BE2C (cell line): ENCODE data around the gene PDHB.

Experiments
- DNase-seq: peaks from one replicate; pipeline ENCODE4 v3.0.0-alpha.2; 2020
- H3K27me3 ChIP-seq: fragments of 250-450 bp; sonication (Bioruptor Pico); 2 replicates; pipeline ENCODE4 v1.5.1; 2020; ENCODE audit warnings: mild to moderate bottlenecking
- H3K36me3 ChIP-seq: fragments of 250-450 bp; sonication (Bioruptor Pico); 2 replicates; pipeline ENCODE4 v1.5.1; 2020; ENCODE audit warnings: mild to moderate bottlenecking
- H3K4me1 ChIP-seq: fragments of 250-450 bp; sonication (Bioruptor Pico); 2 replicates; pipeline ENCODE4 v1.5.1; 2020
- H3K4me3 ChIP-seq: 2 replicates; pipeline ENCODE4 v1.5.1; 2011; ENCODE audit warnings: low read depth, low read length
- H3K9me3 ChIP-seq: fragments of 250-450 bp; sonication (Bioruptor Pico); 2 replicates; pipeline ENCODE4 v1.5.1; 2020
- CTCF ChIP-seq: IDR thresholded peaks from 2 replicates; pipeline ENCODE4 v1.5.1; 2012; ENCODE audit warnings: mild to moderate bottlenecking, low read depth, low read length

The PDHB gene

GRCh38 chr3:58398669-58399333 lies 34.8 kb downstream of the PDHB start:
- no peak for TF ChIP-seq CTCF
- H3K4me3 ChIP-seq = no peak overlapping the region
- DNase-seq = no peak
- no peaks in the 10 kb centered on the region for H3K9me3 ChIP-seq
- no peaks in the 10 kb centered on the region for H3K4me1 ChIP-seq
- H3K36me3 ChIP-seq = no peaks in the 10 kb centered on the region
- H3K27me3 ChIP-seq = no peaks in the 10 kb centered on the region

DNA sequence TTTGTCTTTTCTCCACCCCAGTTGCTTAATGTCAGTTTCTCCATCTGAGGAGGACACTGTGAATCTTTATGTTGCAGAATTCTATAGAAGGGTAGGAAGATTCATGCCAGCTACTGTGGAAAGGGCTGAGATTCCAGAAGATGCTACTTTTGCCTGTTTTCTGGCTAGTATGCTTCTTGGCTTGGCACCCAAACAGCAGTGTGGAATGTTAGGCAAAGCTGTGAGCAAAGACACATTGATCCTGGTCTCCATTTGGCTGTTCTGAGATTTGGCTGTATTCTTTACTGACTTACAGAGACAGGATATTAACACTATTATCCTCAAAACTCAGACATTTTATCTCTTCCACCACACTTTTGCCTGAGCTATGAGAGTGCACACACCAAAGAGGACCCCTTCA lies 39.3 kb downstream of the PDHB start:
- H3K27me3 ChIP-seq = no peaks in the 10 kb centered on the region
- no peak overlapping the region for H3K4me3 ChIP-seq
- H3K4me1 ChIP-seq = no peaks in the 10 kb centered on the region
- H3K36me3 ChIP-seq = no peaks in the 10 kb centered on the region
- DNase-seq = no peak
- no peaks in the 10 kb centered on the region for H3K9me3 ChIP-seq
- TF ChIP-seq CTCF = no peak

DNA sequence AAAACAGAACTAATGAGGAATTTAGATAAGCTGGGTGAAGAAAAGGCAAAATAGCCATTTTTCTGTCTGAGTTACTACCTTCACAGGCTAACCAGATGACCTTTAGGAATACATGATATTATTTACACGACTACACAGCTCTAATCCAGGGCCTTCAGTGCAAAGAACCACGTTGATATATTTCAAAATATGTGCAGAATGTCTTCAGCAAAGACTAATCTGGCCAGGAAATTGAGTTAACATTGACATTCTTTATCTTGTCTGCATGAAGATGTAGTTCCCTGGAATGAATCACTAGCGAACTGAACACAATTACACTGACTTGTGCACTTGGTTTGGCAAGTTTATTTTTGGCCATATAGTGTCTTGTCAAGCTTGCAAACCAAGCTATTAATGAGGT lies 41.5 kb downstream of the PDHB start:
- Histone ChIP-seq H3K4me1 (no peaks in the 10 kb centered on the region), H3K4me3 (no peak overlapping the region), H3K27me3 (no peaks in the 10 kb centered on the region), H3K36me3 (no peaks in the 10 kb centered on the region), H3K9me3 (no peaks in the 10 kb centered on the region)
- no peak for DNase-seq
- TF ChIP-seq CTCF = no peak

DNA sequence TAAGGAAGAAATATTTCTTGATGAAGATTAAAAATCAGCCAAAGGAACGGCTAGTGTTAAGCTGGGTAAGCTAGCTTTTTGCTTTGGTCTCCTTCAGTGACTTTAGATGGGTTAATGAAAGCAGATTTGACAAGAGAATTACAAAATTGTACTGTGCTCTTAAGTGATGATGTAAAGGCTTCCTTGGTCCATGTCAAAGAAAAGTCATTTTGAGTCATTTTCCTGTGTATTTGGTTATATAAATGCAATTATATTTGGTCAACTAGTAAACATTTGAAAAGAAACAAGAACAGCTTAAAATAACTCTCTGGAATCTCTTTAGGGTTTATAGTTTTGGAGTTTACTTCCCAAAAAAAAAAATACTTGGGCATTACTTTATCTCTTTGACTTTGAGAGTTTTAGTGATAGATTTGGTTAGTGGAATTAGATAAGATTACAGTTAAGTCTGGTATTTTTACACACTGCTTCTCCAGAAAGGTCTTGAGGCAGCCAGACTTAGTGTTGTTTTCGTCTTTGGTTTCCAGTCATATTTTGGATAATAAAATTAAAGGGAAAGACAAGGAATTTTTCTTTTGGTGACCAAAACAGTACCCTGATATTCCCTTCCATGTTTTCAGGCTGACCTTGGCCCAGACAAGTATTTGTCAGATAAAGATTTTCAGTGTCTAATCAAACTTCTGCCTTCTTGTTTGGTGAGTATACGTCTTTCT lies 42.3 kb downstream of the PDHB start:
- Histone ChIP-seq H3K9me3 (no peaks in the 10 kb centered on the region), H3K4me3 (no peak overlapping the region), H3K27me3 (no peaks in the 10 kb centered on the region), H3K36me3 (no peaks in the 10 kb centered on the region), H3K4me1 (no peaks in the 10 kb centered on the region)
- TF ChIP-seq CTCF = no peak
- no peak for DNase-seq

- Histone ChIP-seq H3K27me3 (no peaks in the 10 kb centered on the region), H3K4me1 (no peaks in the 10 kb centered on the region), H3K4me3 (no peak overlapping the region), H3K36me3 (no peaks in the 10 kb centered on the region), H3K9me3 (no peaks in the 10 kb centered on the region)
- no peak for TF ChIP-seq CTCF
- DNase-seq = no peak
Measured at GRCh38 chr3:58388550-58389091, 45.0 kb downstream of the PDHB start.
